MCF 10A (cell line): ENCODE data around the gene TTC7B. TPM values are rescaled to one million over a fixed set of nuclear protein-coding genes. Genes with fewer than 3 reads are reported as not detected.

ENCODE experiments used
- BruUV-seq: library from RNA; stranded (reverse); fragments of 400-500 nt; replicated peaks from 2 replicates; lab custom pipeline; 2021; lab: Mats Ljungman, UMichigan
- CTCF ChIA-PET: fragments of 300-600 bp; sonication (Branson Sonifier 250); formaldehyde crosslinking; extraction: SDS; loops from one replicate; lab custom pipeline; 2021; ENCODE audit warnings: antibody characterized with exemption, inconsistent platforms; lab: Yijun Ruan, JAX
- POLR2A ChIA-PET: fragments of 300-600, 350-650 bp; sonication (Branson Sonifier 250); formaldehyde crosslinking; extraction: SDS; loops from one replicate; lab custom pipeline; 2020; ENCODE audit warnings: antibody characterized with exemption, inconsistent platforms; lab: Yijun Ruan, JAX
- DNase-seq: peaks from one replicate; pipeline ENCODE4 v3.0.0-alpha.2; 2018; ENCODE audit not compliant: unreplicated experiment
- H3K27ac Mint-ChIP-seq: one replicate; pipeline ENCODE4 v1.8.0; 2022; ENCODE audit warnings: mild to moderate bottlenecking, low read depth, mixed read lengths; ENCODE audit not compliant: unreplicated experiment
- H3K27me3 Mint-ChIP-seq: one replicate; pipeline ENCODE4 v1.8.0; 2022; ENCODE audit warnings: mixed read lengths; ENCODE audit not compliant: insufficient read depth, unreplicated experiment
- H3K36me3 Mint-ChIP-seq: one replicate; pipeline ENCODE4 v1.8.0; 2022; ENCODE audit warnings: mild to moderate bottlenecking, moderate library complexity, mixed read lengths; ENCODE audit not compliant: insufficient read depth, unreplicated experiment
- H3K4me1 Mint-ChIP-seq: one replicate; pipeline ENCODE4 v1.8.0; 2022; ENCODE audit warnings: mixed read lengths; ENCODE audit not compliant: insufficient read depth, unreplicated experiment
- H3K4me3 Mint-ChIP-seq: one replicate; pipeline ENCODE4 v1.8.0; 2022; ENCODE audit warnings: mild to moderate bottlenecking, moderate library complexity, mixed read lengths; ENCODE audit not compliant: unreplicated experiment
- H3K9me3 Mint-ChIP-seq: one replicate; pipeline ENCODE4 v1.8.0; 2022; ENCODE audit warnings: mixed read lengths; ENCODE audit not compliant: unreplicated experiment
- intact Hi-C: fragments of 100-400 bp; cut with micrococcal nuclease; formaldehyde crosslinking; loops from 2 replicates; pipeline ENCODE4 v1.14.1; 2022
- total RNA-seq: library from RNA; stranded (reverse); gene quantifications from 2 replicates; pipeline ENCODE4 v1.2.3, GENCODE V29; 2022
- TF ChIP-seq, protein P1 (sequence below): fragments of 200-600 bp; IDR thresholded peaks from one replicate; pipeline ENCODE4 v1.8.0; 2022; ENCODE audit warnings: antibody characterized with exemption, mild to moderate bottlenecking; ENCODE audit not compliant: unreplicated experiment

TTC7B gene
- total RNA-seq, 1 experiment from 2014 or later = 31.1 TPM

DNA sequence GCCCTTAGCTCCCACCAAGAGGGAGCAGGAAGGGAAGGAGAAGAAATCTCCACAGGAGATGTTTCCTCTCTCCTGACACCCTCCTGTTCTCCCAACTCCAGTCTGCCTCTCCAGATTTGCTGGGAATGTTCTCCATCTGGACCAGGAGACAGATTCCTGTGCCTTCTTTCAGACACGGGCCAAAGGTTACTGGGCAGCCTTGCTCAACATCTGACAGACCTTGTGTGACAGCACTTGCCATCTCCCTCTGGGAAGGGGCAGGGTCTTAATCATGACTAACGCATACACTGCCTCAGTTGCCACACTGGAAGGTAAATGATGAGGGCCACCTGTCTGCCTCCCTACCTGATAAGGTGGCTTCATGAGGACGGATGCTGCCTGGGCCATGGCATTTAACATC, 2.5 kb upstream of the TTC7B start:
- Mint-ChIP-seq H3K27ac (no peak overlapping the region), H3K27me3 (no peaks in the 10 kb centered on the region), H3K9me3 (peaks cover 3% of the 10 kb centered on the region), H3K36me3 (no peaks in the 10 kb centered on the region), H3K4me1 (peaks cover 15% of the 10 kb centered on the region), H3K4me3 (no peak overlapping the region)
- CTCF ChIA-PET = interaction anchor here (0.6 to 1.6 kb wide), 2 partner anchors 26 to 32 kb away, joined by 4 read pairs; no protein-coding TSS in a partner anchor
- no TSS peak for BruUV-seq
- intact Hi-C loops = no loop called here
- no peak for DNase-seq
- TF ChIP-seq, protein P1, sequence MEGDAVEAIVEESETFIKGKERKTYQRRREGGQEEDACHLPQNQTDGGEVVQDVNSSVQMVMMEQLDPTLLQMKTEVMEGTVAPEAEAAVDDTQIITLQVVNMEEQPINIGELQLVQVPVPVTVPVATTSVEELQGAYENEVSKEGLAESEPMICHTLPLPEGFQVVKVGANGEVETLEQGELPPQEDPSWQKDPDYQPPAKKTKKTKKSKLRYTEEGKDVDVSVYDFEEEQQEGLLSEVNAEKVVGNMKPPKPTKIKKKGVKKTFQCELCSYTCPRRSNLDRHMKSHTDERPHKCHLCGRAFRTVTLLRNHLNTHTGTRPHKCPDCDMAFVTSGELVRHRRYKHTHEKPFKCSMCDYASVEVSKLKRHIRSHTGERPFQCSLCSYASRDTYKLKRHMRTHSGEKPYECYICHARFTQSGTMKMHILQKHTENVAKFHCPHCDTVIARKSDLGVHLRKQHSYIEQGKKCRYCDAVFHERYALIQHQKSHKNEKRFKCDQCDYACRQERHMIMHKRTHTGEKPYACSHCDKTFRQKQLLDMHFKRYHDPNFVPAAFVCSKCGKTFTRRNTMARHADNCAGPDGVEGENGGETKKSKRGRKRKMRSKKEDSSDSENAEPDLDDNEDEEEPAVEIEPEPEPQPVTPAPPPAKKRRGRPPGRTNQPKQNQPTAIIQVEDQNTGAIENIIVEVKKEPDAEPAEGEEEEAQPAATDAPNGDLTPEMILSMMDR = no peak
- POLR2A ChIA-PET = interaction anchor here (0.6 kb wide), 1 partner anchor 1482 kb away, joined by 5 read pairs; no protein-coding TSS in a partner anchor

DNA sequence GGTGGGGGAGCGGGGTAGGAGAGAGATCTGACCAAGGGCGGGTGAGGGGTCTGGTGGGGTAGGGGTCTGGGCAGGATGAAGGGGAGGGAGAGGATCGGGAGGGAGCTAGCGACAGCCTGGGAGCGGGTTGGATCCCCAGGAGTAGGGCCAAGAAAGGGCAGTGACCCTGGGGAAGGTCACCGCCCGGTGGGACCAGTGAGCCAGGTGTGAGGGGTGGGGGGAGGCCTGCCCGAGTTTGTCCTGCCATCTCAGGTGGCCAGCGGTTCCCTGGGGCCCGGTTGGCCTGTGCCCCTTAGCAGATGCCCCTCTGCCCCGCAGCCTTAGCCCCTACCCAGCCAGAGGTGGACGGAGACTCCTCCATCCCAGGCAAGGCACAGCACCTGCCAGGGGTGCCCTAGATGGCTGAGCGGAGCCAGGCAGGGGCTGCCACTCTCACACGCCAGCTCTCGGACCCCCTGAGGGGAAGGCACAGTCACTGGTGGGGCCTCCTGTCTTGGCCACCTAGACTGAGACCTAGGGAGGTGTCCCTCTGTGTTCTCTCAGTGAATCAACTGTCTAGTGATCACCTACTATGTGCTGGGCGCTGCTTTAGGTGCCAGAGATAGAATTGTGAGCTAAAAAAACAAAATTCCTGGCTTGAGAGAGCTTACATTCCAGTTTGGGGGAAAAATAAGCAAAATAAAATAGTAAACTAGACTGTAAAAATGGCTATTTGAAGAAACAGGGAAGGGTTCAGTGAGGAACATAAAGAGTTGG, 629 bp upstream of the TTC7B start:
- H3K4me3 Mint-ChIP-seq = no peak overlapping the region
- H3K27me3 Mint-ChIP-seq = no peaks in the 10 kb centered on the region
- no peak overlapping the region for H3K27ac Mint-ChIP-seq
- CTCF ChIA-PET = interaction anchor here (0.5 to 1.6 kb wide), 11 partner anchors 12 to 506 kb away, joined by 3 to 5 read pairs (median 4); no protein-coding TSS in a partner anchor
- H3K4me1 Mint-ChIP-seq = peaks cover 15% of the 10 kb centered on the region
- H3K36me3 Mint-ChIP-seq = no peaks in the 10 kb centered on the region
- TF ChIP-seq, protein P1 = no peak
- no TSS peak for BruUV-seq
- intact Hi-C loops = no loop called here
- DNase-seq = no peak
- POLR2A ChIA-PET = interaction anchor here (0.6 kb wide), 1 partner anchor 420 kb away, joined by 3 read pairs; no protein-coding TSS in a partner anchor
- H3K9me3 Mint-ChIP-seq = no peaks in the 10 kb centered on the region

DNA sequence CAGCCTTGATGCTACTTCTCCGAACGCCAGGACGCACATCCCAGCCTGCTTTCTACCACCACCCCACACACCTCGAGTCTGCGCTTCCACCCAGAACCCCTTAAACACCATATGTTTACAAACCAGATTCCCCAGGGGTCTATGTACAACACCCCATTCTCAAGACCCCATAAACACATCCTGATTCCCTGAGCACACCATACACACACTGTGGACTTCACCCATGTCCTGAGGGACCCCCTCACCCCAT, 733 bp downstream of the TTC7B start:
- Mint-ChIP-seq H3K9me3 (no peaks in the 10 kb centered on the region), H3K27me3 (no peaks in the 10 kb centered on the region), H3K36me3 (no peaks in the 10 kb centered on the region), H3K4me3 (peak overlapping the region; percentile 66), H3K27ac (peak overlapping the region; percentile 65), H3K4me1 (peaks cover 9% of the 10 kb centered on the region)
- DNase-seq = no peak
- BruUV-seq = no TSS peak
- ChIA-PET CTCF (interaction anchor here (0.6 to 1.3 kb wide), 2 partner anchors 19 to 28 kb away, joined by 3 read pairs; no protein-coding TSS in a partner anchor), POLR2A (no interaction called here)
- TF ChIP-seq, protein P1 = no peak
- intact Hi-C loops = no loop called here

DNA sequence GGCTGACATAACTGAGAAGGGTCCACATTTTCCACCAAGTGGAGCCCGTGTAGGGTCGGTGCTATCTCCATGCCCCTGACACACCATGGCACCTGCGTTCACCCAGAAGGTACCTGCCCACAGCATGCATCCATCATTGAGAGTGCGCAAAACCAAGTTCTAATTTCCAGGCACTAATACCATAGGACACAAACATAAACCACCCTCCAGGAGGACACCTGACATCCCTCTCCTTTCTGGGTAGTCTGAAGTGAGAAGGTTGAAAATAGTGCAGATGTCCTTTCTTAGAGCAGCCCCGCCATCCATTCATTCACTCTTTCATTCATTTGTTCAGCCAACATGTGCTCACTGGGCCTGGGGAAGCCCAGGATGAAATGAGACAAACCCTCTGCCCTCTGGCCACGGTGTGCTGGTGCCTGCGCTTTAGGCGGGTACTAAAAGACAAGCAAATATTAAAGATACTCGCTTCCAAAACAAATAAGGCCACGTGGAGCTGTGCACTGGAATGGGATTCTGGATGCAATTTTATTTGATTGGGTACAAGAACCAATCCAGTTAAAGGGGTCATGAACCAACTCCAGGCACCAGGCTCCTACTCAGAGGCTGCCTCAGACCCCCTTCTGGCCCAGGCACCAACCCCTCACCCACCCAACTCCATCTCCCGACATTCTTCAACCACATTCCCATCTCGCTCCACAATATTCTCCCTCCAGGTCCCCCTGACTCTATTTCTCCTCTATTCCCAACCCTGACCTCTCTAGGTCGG, 1.2 kb downstream of the TTC7B start:
- no peak for DNase-seq
- Mint-ChIP-seq H3K27ac (peak overlapping the region; percentile 65), H3K9me3 (no peaks in the 10 kb centered on the region), H3K4me1 (peaks cover 8% of the 10 kb centered on the region), H3K36me3 (no peaks in the 10 kb centered on the region), H3K27me3 (no peaks in the 10 kb centered on the region), H3K4me3 (peak overlapping the region; percentile 66)
- intact Hi-C loops = no loop called here
- TF ChIP-seq, protein P1 = no peak
- BruUV-seq = no TSS peak
- POLR2A ChIA-PET = no interaction called here
- CTCF ChIA-PET = interaction anchor here (0.5 kb wide), 1 partner anchor 192 kb away, joined by 3 read pairs; no protein-coding TSS in a partner anchor
